HFF-Myc (cell line): ENCODE data around the gene HECW1.

Experiments used
- DNase-seq: peaks from one replicate; pipeline ENCODE4 v3.0.0-alpha.2; 2011; ENCODE audit warnings: low read depth; ENCODE audit errors: extremely low read depth
- H3K4me3 ChIP-seq: replicated peaks from 2 replicates; pipeline ENCODE4 v1.5.1; 2011; ENCODE audit warnings: low read depth, mild to moderate bottlenecking, control low read depth, low read length
- CTCF ChIP-seq: IDR thresholded peaks from 2 replicates; pipeline ENCODE4 v1.5.1; 2012; ENCODE audit warnings: mild to moderate bottlenecking, low read depth, low read length, control low read depth; ENCODE audit errors: missing control alignments

The HECW1 gene

GRCh38 chr7:43535810-43536585 lies 423.6 kb downstream of the HECW1 start:
- no peak overlapping the region for H3K4me3 ChIP-seq
- DNase-seq = peak; percentile 66
- TF ChIP-seq CTCF = no peak

- TF ChIP-seq CTCF = no peak
- H3K4me3 ChIP-seq = no peak overlapping the region
- no peak for DNase-seq
Observed at GRCh38 chr7:43536773-43537172, 424.3 kb downstream of the HECW1 start.

- no peak for TF ChIP-seq CTCF
- DNase-seq = no peak
- H3K4me3 ChIP-seq = no peak overlapping the region
Observed at GRCh38 chr7:43537765-43538403, 425.4 kb downstream of the HECW1 start.

GRCh38 chr7:43538404-43538771 lies 425.9 kb downstream of the HECW1 start:
- H3K4me3 ChIP-seq = no peak overlapping the region
- TF ChIP-seq CTCF = no peak
- DNase-seq = no peak

GRCh38 chr7:43540471-43540870 lies 428.0 kb downstream of the HECW1 start:
- no peak for TF ChIP-seq CTCF
- H3K4me3 ChIP-seq = no peak overlapping the region
- DNase-seq = no peak

GRCh38 chr7:43542716-43543115 lies 430.3 kb downstream of the HECW1 start:
- no peak overlapping the region for H3K4me3 ChIP-seq
- TF ChIP-seq CTCF = no peak
- DNase-seq = no peak

GRCh38 chr7:43546231-43546630 lies 433.8 kb downstream of the HECW1 start:
- DNase-seq = no peak
- TF ChIP-seq CTCF = no peak
- H3K4me3 ChIP-seq = no peak overlapping the region
